Esophagus squamous epithelium (tissue), 4 donors: ENCODE results near the gene ADCY7.

Experiments
- POLR2A ChIP-seq, 4 donors: fragments of 450-650 bp; IDR thresholded peaks; one replicate each; pipeline ENCODE4 v1.6.1; 2017; ENCODE audit warnings: antibody characterized with exemption in 4 of 4, mild to moderate bottlenecking in 4 of 4, moderate library complexity in 3 of 4
- TF ChIP-seq, protein P1 (sequence below), 6 experiments: fragments of 450-650 bp in 4 of 6; fragments of 200-600 bp in 2 of 6; sonication (generic) in 2 of 6; IDR thresholded peaks; one replicate each; pipeline ENCODE4 v1.5.1; 2016 to 2019; ENCODE audit warnings: antibody characterized with exemption in 6 of 6, mild to moderate bottlenecking in 4 of 6, moderate library complexity in 4 of 6

DNA sequence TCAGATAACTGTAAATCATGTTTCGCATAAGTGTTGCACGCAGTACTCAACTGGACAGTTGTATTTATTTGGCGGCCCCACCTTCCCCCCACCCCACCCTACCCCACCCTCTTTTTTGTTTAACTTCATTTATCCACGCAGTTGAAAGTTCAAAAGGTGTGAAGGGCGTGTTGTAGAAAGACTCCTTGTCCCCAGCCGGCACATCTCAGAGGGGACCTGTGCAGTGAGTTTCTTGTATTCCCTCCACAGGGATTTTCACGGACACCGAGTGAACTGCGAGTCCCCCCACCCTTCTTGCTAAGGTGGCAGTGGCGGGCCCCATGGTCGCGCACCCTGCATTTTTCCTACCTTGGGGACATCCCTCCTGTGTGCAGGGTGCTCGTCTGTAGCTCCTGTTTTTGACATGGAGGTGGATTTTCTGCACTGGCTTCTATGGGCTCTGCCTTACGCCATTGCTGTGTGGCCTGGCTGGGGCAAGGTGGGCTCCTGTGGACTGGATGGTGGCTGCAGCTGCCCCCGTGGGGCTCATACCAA, 36.2 kb downstream of the ADCY7 start:
- TF ChIP-seq POLR2A (IDR thresholded peaks at IDR 0.05), result no peak
- TF ChIP-seq, protein P1, sequence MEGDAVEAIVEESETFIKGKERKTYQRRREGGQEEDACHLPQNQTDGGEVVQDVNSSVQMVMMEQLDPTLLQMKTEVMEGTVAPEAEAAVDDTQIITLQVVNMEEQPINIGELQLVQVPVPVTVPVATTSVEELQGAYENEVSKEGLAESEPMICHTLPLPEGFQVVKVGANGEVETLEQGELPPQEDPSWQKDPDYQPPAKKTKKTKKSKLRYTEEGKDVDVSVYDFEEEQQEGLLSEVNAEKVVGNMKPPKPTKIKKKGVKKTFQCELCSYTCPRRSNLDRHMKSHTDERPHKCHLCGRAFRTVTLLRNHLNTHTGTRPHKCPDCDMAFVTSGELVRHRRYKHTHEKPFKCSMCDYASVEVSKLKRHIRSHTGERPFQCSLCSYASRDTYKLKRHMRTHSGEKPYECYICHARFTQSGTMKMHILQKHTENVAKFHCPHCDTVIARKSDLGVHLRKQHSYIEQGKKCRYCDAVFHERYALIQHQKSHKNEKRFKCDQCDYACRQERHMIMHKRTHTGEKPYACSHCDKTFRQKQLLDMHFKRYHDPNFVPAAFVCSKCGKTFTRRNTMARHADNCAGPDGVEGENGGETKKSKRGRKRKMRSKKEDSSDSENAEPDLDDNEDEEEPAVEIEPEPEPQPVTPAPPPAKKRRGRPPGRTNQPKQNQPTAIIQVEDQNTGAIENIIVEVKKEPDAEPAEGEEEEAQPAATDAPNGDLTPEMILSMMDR (IDR thresholded peaks at IDR 0.05), result no peak
